Activated naive CD8-positive, alpha-beta T cell (primary cell): ENCODE measurements around the gene UBALD2.
A peak's percentile ranks its signal among the peaks of the same experiment; 100 is the strongest.
"Not testable (repeated sequence)": the region's sequence is repeated elsewhere in the genome, so short reads cannot be mapped to it uniquely, and the experiment has no call there.

ENCODE experiments used
- H3K27ac Mint-ChIP-seq: one replicate; pipeline ENCODE4 v1.8.0; 2021; ENCODE audit warnings: mixed read lengths
- H3K27me3 Mint-ChIP-seq: one replicate; pipeline ENCODE4 v1.8.0; 2021; ENCODE audit warnings: mixed read lengths
- H3K36me3 Mint-ChIP-seq: one replicate; pipeline ENCODE4 v1.8.0; 2021; ENCODE audit warnings: mixed read lengths
- H3K4me1 Mint-ChIP-seq: one replicate; pipeline ENCODE4 v1.8.0; 2021; ENCODE audit warnings: low read depth, mixed read lengths
- H3K4me3 Mint-ChIP-seq: one replicate; pipeline ENCODE4 v1.8.0; 2021; ENCODE audit warnings: mild to moderate bottlenecking, mixed read lengths
- H3K9me3 Mint-ChIP-seq: one replicate; pipeline ENCODE4 v1.8.0; 2021; ENCODE audit warnings: low read depth, mixed read lengths

The UBALD2 gene

DNA sequence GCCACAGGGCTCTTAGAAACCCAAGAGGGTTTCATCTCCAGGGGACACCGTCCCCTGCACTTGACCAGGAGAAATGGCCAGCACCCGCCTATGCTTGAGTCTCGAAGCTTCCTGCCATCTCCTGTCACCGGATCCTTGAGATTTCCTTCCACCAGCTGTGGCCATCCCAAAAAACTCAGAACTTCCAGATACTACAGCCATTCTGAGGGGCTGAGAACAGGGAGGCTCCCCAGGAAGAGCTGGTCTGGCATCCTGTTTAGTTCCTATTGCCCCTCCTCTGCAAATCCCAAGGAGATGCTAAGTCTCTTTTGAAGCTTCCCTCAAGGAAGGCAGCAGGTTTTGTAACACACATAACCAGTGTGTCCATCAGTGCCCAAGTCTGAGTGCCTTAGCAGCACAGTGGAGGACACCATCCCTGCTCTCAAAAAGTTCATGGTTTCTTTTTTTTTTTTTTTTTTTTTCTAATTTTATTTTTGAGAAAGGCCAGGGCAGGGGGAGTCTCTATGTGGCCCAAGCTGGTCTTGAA is 2.0 kb downstream of the UBALD2 start:
- peaks cover 6% of the 10 kb centered on the region for H3K36me3 Mint-ChIP-seq

GRCh38 chr17:76267581-76268001 is 2.4 kb downstream of the UBALD2 start:
- Mint-ChIP-seq H3K27ac (peak overlapping the region; percentile 99), H3K4me1 (peaks cover 58% of the 10 kb centered on the region), H3K4me3 (peak overlapping the region; percentile 92)
- not testable (repeated sequence) for H3K9me3 Mint-ChIP-seq, H3K27me3 Mint-ChIP-seq, H3K36me3 Mint-ChIP-seq

More for the DNA sequence above, 2.0 kb downstream of the UBALD2 start:
- H3K9me3 Mint-ChIP-seq, result no peaks in the 10 kb centered on the region
- peak overlapping the region; percentile 99 for H3K27ac Mint-ChIP-seq
- no peaks in the 10 kb centered on the region for H3K27me3 Mint-ChIP-seq
- peaks cover 62% of the 10 kb centered on the region for H3K4me1 Mint-ChIP-seq
- H3K4me3 Mint-ChIP-seq, result peak overlapping the region; percentile 92

DNA sequence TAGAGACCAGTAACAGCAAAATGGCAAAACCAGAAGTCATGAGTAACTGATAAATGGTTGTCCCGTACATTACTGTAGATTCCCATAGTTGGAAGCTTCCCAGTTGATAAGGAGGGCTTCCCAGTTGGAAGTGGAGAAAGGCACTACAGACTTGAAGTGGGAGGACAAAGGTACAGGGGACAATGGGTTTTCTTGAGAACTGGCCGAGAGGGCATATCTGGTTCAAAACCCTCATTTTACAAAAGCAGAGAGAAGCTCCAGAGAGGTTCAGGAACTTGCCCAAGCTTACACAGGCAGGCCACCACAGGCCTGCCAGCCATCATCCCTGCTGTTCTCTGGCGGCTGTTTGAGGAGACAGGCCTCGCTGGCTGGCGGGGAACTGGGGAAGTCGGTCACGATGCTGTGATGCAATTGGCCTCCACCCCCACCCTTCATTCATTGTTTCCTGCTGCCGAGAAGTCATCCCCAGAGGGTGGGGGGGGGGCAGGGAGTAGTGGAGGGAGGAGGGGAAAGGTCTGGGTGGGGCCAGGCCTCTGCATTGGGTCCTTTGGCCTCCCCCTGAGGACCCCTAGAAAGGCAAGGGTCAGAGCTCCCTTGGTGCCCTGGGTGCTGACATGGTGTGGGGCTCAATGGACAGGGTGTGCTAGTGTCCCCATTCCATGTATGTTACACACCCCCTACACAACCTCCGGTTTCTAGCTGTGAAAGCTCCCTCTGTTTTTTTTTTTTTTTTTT is 3.0 kb downstream of the UBALD2 start:
- Mint-ChIP-seq H3K4me3 (peak overlapping the region; percentile 92), H3K27ac (peak overlapping the region; percentile 99), H3K9me3 (no peaks in the 10 kb centered on the region), H3K36me3 (peaks cover 6% of the 10 kb centered on the region), H3K4me1 (peaks cover 55% of the 10 kb centered on the region), H3K27me3 (no peaks in the 10 kb centered on the region)

- Mint-ChIP-seq H3K27ac (peak overlapping the region; percentile 99), H3K9me3 (no peaks in the 10 kb centered on the region), H3K27me3 (no peaks in the 10 kb centered on the region), H3K4me1 (peaks cover 54% of the 10 kb centered on the region), H3K4me3 (peak overlapping the region; percentile 92), H3K36me3 (peaks cover 6% of the 10 kb centered on the region)
Observed at GRCh38 chr17:76268991-76269981, 4.1 kb downstream of the UBALD2 start.

DNA sequence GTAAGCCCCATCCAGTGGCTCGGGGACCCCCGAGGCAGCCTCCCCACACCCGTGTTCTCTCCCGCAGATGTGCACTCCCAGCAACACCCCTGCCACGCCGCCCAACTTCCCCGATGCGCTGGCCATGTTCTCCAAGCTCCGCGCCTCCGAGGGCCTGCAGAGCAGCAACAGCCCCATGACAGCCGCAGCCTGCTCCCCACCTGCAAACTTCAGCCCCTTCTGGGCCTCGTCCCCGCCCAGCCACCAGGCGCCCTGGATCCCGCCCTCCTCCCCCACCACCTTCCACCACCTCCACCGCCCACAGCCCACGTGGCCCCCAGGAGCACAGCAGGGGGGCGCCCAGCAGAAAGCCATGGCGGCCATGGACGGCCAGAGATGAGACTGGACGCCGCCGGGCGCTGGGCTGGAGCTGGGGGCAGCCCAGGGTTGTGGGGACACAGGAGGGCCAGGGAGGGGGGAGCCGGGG is 5.0 kb downstream of the UBALD2 start:
- Mint-ChIP-seq H3K27me3 (no peaks in the 10 kb centered on the region), H3K4me1 (peaks cover 59% of the 10 kb centered on the region), H3K36me3 (peaks cover 6% of the 10 kb centered on the region), H3K27ac (peak overlapping the region; percentile 99), H3K9me3 (no peaks in the 10 kb centered on the region), H3K4me3 (peak overlapping the region; percentile 92)

DNA sequence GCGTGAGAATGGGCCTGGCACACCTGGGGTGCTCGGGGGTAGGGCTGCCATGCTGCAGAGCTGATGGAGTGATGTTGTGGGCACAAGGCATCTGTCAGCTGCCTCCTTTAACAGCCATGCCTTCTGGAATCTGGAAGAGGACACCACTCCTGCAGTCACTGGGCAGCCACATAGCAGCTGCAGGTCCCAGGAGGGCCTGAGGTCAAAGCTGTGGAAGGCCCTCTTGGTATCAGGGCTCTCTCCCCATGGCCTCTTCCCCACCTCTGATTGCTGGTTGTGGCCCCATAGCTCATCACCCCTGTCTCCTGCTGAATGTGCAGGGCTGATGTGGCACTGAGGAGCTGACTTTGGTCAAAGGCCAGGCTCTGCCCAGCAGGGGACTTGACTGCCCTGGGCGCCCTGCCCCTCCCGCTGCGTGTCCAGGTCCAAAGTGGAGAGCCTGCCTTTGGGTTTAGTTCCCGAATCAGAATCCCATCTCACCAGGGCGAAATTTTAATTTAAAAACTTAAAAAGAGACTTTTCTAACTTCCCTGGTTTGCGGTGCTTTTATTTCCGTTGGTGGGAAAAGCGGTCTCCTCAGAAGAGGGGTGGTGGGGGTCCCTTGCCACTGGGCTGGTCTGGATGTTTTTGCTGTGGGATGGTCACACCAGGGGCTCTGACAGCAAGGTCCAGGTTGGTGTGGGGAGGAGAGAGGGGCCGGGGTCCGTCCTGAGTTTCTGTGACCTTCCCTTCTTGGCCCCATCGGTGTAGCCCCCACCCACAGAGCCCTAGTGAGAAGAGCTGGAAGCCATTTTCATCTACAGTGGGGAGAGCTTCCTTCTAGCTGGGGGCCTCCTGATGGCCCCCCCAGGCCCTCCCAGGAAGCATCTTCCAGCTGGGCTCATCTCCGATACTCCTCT is 5.9 kb downstream of the UBALD2 start:
- peak overlapping the region; percentile 84 for H3K4me3 Mint-ChIP-seq
- H3K27ac Mint-ChIP-seq, result peak overlapping the region; percentile 93
- no peaks in the 10 kb centered on the region for H3K9me3 Mint-ChIP-seq
- H3K27me3 Mint-ChIP-seq, result no peaks in the 10 kb centered on the region
- H3K36me3 Mint-ChIP-seq, result peaks cover 6% of the 10 kb centered on the region
- peaks cover 63% of the 10 kb centered on the region for H3K4me1 Mint-ChIP-seq

DNA sequence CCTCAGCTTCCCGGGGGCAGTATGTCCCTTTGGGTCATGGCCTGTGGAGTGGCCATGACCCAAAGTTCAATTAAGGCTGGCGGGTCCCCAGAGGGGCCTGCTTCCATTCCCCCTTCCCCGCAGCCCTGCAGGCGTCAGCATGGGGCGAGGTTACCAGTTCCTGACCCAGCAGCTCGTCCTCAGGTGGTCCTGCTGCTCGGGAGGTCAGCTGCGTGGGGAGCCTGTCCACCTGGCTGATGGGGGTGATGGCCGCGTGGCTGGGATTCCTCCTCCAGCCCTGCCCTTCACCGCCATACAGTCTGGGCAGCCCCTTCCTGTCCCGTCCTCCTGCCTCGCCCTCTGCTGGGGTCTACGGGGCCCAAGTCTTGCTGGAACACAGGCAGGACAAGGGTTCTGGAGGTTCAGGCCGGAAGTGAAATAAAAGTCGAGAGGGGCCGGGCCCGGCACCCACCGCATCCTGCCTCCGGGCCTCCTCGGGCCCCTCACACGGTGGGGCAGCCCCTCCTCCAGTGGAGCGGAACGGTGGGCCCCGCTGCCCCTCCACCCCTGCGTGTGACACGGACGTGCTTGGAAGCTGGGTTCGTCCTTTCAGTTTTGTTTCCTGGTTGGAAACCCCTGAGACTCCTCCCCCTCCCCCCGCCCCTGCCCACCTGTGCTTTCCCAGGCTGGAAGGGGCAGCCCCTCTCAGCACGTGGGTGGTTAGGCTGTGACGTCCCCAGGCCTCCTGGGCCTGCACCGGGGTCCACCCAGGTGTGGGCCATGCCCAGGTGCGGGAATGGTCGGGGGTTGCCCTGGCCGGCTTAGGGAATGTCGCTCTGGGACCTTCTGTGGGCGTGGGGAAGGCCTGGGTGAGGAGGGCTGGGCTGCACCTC is 6.8 kb downstream of the UBALD2 start:
- H3K27ac Mint-ChIP-seq, result peak overlapping the region; percentile 93
- peaks cover 6% of the 10 kb centered on the region for H3K36me3 Mint-ChIP-seq
- peaks cover 69% of the 10 kb centered on the region for H3K4me1 Mint-ChIP-seq
- peak overlapping the region; percentile 84 for H3K4me3 Mint-ChIP-seq
- H3K9me3 Mint-ChIP-seq, result no peaks in the 10 kb centered on the region
- no peaks in the 10 kb centered on the region for H3K27me3 Mint-ChIP-seq

GRCh38 chr17:76272541-76273444 is 7.6 kb downstream of the UBALD2 start:
- Mint-ChIP-seq H3K4me1 (peaks cover 70% of the 10 kb centered on the region), H3K9me3 (no peaks in the 10 kb centered on the region), H3K36me3 (peaks cover 4% of the 10 kb centered on the region), H3K27me3 (no peaks in the 10 kb centered on the region), H3K27ac (peak overlapping the region; percentile 93), H3K4me3 (peak overlapping the region; percentile 84)

- Mint-ChIP-seq H3K4me1 (peaks cover 66% of the 10 kb centered on the region), H3K36me3 (no peaks in the 10 kb centered on the region), H3K27me3 (no peaks in the 10 kb centered on the region), H3K27ac (peak overlapping the region; percentile 93), H3K9me3 (no peaks in the 10 kb centered on the region), H3K4me3 (peak overlapping the region; percentile 76)
Observed at GRCh38 chr17:76273445-76274111, 8.4 kb downstream of the UBALD2 start.

GRCh38 chr17:76274112-76274956 is 9.2 kb downstream of the UBALD2 start:
- H3K4me3 Mint-ChIP-seq, result peak overlapping the region; percentile 38
- H3K27ac Mint-ChIP-seq, result peak overlapping the region; percentile 93
- no peaks in the 10 kb centered on the region for H3K9me3 Mint-ChIP-seq
- H3K4me1 Mint-ChIP-seq, result peaks cover 60% of the 10 kb centered on the region
- no peaks in the 10 kb centered on the region for H3K27me3 Mint-ChIP-seq
- H3K36me3 Mint-ChIP-seq, result no peaks in the 10 kb centered on the region

DNA sequence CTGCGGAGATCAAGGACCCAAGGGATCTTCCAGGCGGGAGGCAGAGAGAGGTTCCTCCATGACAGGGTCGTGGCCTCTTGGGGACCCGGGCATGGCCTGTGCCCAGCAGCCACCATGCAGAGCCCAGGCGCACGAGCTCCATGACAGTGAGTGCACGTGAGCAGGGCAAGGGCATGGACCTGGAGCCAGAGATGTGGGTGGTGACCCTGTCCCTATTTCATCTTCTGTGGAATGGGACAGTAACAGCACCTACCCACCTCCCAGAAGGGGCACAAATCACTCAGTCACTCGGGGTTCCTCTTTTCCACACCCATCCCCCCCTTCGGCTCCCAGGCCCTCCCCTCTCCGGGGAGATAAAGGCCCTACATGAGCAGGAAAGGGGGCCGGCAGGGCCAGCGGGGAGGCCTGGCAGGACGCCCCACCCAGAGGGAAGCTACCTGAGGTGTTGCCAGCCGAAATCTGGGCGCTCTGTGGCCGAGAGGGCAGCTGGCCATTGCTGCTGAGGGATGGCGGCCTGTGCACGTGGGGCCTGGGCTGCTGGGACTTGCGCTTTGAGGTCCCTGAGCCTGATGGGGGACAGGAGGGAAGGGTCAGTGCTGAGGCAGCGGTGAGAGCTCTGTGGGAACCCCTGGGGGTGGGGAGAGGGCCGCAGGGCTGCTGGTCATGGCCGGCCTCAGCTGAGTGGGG is 10.4 kb downstream of the UBALD2 start:
- no peaks in the 10 kb centered on the region for H3K36me3 Mint-ChIP-seq
- H3K4me1 Mint-ChIP-seq, result peaks cover 52% of the 10 kb centered on the region
- no peak overlapping the region for H3K27ac Mint-ChIP-seq
- no peaks in the 10 kb centered on the region for H3K9me3 Mint-ChIP-seq
- H3K27me3 Mint-ChIP-seq, result no peaks in the 10 kb centered on the region
- no peak overlapping the region for H3K4me3 Mint-ChIP-seq
